ENCODE results near the gene HCN2. TPM values are rescaled to one million over a fixed set of nuclear protein-coding genes. Genes with fewer than 3 reads are reported as not detected.

The HCN2 gene
- total RNA-seq, 2 donors from 2014 or later: 0.15 to 0.75 TPM

GRCh38 chr19:573519-573825 lies 16.2 kb upstream of the HCN2 start:
- Mint-ChIP-seq H3K4me3 (peak overlapping the region; percentile 88), H3K4me1 (peaks cover 18% of the 10 kb centered on the region), H3K36me3 (ENCODE audit: low read depth) (peaks cover 15% of the 10 kb centered on the region), H3K27ac (peak overlapping the region; percentile 89), H3K9me3 (peaks cover 9% of the 10 kb centered on the region), H3K27me3 (ENCODE audit: insufficient read depth) (peaks cover 9% of the 10 kb centered on the region)
- no peaks in the 10 kb centered on the region for H3K9me3 ChIP-seq (ENCODE audit: control insufficient read depth, low read length)
- H3K9ac ChIP-seq (ENCODE audit: extremely low read depth, low read length, poor library complexity, severe bottlenecking): peak overlapping the region; percentile 98
- peak overlapping the region; percentile 91 for H3K4me3 ChIP-seq (ENCODE audit: low read length)
- H3K27me3 ChIP-seq (ENCODE audit: control insufficient read depth, insufficient read depth, low read length, poor library complexity, severe bottlenecking): no peaks in the 10 kb centered on the region
- DNase-seq: no peak
- TF ChIP-seq CTCF (conservative IDR thresholded peaks at IDR 0.05): no peak
- H3K36me3 ChIP-seq (ENCODE audit: control insufficient read depth, insufficient read depth, low read length): peaks cover 22% of the 10 kb centered on the region
- peak overlapping the region; percentile 75 for H3K27ac ChIP-seq (ENCODE audit: low read depth, low read length)
- H3K4me1 ChIP-seq (ENCODE audit: control insufficient read depth, insufficient read depth, low read length): peaks cover 3% of the 10 kb centered on the region
- WGBS, 2 experiments (ENCODE audit: insufficient coverage in 1 of 2, insufficient read length in 1 of 2): 2 to 5% methylated on average over 12 to 15 of the region's 15 CpGs

GRCh38 chr19:574658-575526 lies 14.8 kb upstream of the HCN2 start:
- peak overlapping the region; percentile 83 for H3K27ac Mint-ChIP-seq
- 59 to 62% methylated on average over 24 to 32 of the region's 32 CpGs for WGBS, 2 experiments (ENCODE audit: insufficient coverage in 1 of 2, insufficient read length in 1 of 2)

More at GRCh38 chr19:574658-575526, 14.8 kb upstream of the HCN2 start:
- Mint-ChIP-seq H3K4me3 (peak overlapping the region; percentile 88), H3K9me3 (peaks cover 4% of the 10 kb centered on the region), H3K27me3 (ENCODE audit: insufficient read depth) (peaks cover 4% of the 10 kb centered on the region), H3K4me1 (peaks cover 18% of the 10 kb centered on the region), H3K36me3 (ENCODE audit: low read depth) (peaks cover 12% of the 10 kb centered on the region)
- Histone ChIP-seq H3K27me3 (ENCODE audit: control insufficient read depth, insufficient read depth, low read length, poor library complexity, severe bottlenecking) (no peaks in the 10 kb centered on the region), H3K9ac (ENCODE audit: extremely low read depth, low read length, poor library complexity, severe bottlenecking) (peak overlapping the region; percentile 50), H3K4me3 (ENCODE audit: low read length) (peak overlapping the region; percentile 91), H3K27ac (ENCODE audit: low read depth, low read length) (peak overlapping the region; percentile 51), H3K9me3 (ENCODE audit: control insufficient read depth, low read length) (no peaks in the 10 kb centered on the region), H3K36me3 (ENCODE audit: control insufficient read depth, insufficient read depth, low read length) (peaks cover 24% of the 10 kb centered on the region), H3K4me1 (ENCODE audit: control insufficient read depth, insufficient read depth, low read length) (peaks cover 3% of the 10 kb centered on the region)
- peak; percentile 59 for DNase-seq
- no peak for TF ChIP-seq CTCF (conservative IDR thresholded peaks at IDR 0.05)
